Osteoblast (primary cell): ENCODE results near the gene PALM2AKAP2. TPM values are rescaled to one million over a fixed set of nuclear protein-coding genes. Genes with fewer than 3 reads are reported as not detected.

Experiments used
- DNase-seq: peaks from one replicate; pipeline ENCODE4 v3.0.0; 2011; ENCODE audit warnings: low spot score, mixed read lengths; ENCODE audit not compliant: insufficient read length; ENCODE audit errors: missing footprints
- H2AFZ ChIP-seq: 2 replicates; pipeline ENCODE4 v1.6.0; 2011; ENCODE audit warnings: mild to moderate bottlenecking, low read length
- H3K27ac ChIP-seq: 2 replicates; pipeline ENCODE4 v1.5.1; 2011; ENCODE audit warnings: mild to moderate bottlenecking, low read depth, low read length, moderate library complexity
- H3K27me3 ChIP-seq: 2 replicates; pipeline ENCODE4 v1.6.0; 2012; ENCODE audit warnings: mild to moderate bottlenecking, control low read depth, inconsistent platforms, low read length, moderate library complexity; ENCODE audit not compliant: insufficient read depth
- H3K36me3 ChIP-seq: 2 replicates; pipeline ENCODE4 v1.5.1; 2011; ENCODE audit warnings: mild to moderate bottlenecking, low read length, control low read depth, moderate library complexity; ENCODE audit not compliant: insufficient read depth
- H3K4me1 ChIP-seq: 2 replicates; pipeline ENCODE4 v1.5.1; 2011; ENCODE audit warnings: mild to moderate bottlenecking, low read length, control low read depth, moderate library complexity; ENCODE audit not compliant: insufficient read depth
- H3K4me2 ChIP-seq: 2 replicates; pipeline ENCODE4 v1.6.0; 2011; ENCODE audit warnings: mild to moderate bottlenecking, low read length; ENCODE audit not compliant: insufficient read depth
- H3K4me3 ChIP-seq: fragments of 200-600 bp; sonication (generic); 3 replicates; pipeline ENCODE4 v1.5.1; 2012; ENCODE audit warnings: mild to moderate bottlenecking, low read length, inconsistent platforms; ENCODE audit not compliant: insufficient read depth
- H3K79me2 ChIP-seq: 2 replicates; pipeline ENCODE4 v1.6.0; 2012; ENCODE audit warnings: mild to moderate bottlenecking, low read length, control low read depth, inconsistent platforms; ENCODE audit not compliant: insufficient read depth
- H3K9me3 ChIP-seq: 2 replicates; pipeline ENCODE4 v1.5.1; 2011; ENCODE audit warnings: low read depth, low read length, control low read depth
- H4K20me1 ChIP-seq: 2 replicates; pipeline ENCODE4 v1.6.0; 2012; ENCODE audit warnings: mild to moderate bottlenecking, low read length, control low read depth; ENCODE audit not compliant: insufficient read depth
- CTCF ChIP-seq: IDR thresholded peaks from 2 replicates; pipeline ENCODE4 v1.5.1; 2011; ENCODE audit warnings: mild to moderate bottlenecking, low read depth, low read length, moderate library complexity; ENCODE audit errors: extremely low read depth
- total RNA-seq: library from RNA; depleted of rRNA; stranded (reverse); fragments of >200 nt; gene quantifications from 2 replicates; pipeline ENCODE4 v1.2.3, GENCODE V29; 2012

PALM2AKAP2 gene
- total RNA-seq, 1 donor: 25.3 TPM

GRCh38 chr9:109805050-109805449 lies 25.1 kb downstream of the PALM2AKAP2 start:
- peaks cover 61% of the 10 kb centered on the region for H3K79me2 ChIP-seq

GRCh38 chr9:109806506-109807115 lies 26.6 kb downstream of the PALM2AKAP2 start:
- Histone ChIP-seq H3K27me3 (no peaks in the 10 kb centered on the region), H3K79me2 (peaks cover 54% of the 10 kb centered on the region), H3K4me2 (no peak overlapping the region), H3K27ac (peak overlapping the region; percentile 62), H3K9me3 (no peaks in the 10 kb centered on the region), H3K36me3 (no peaks in the 10 kb centered on the region), H3K4me1 (peaks cover 12% of the 10 kb centered on the region), H2AFZ (peak overlapping the region; percentile 17), H4K20me1 (peaks cover 3% of the 10 kb centered on the region), H3K4me3 (no peak overlapping the region)
- no peak for DNase-seq
- no peak for TF ChIP-seq CTCF

More at GRCh38 chr9:109805050-109805449, 25.1 kb downstream of the PALM2AKAP2 start:
- Histone ChIP-seq H3K9me3 (no peaks in the 10 kb centered on the region), H3K4me3 (no peak overlapping the region), H4K20me1 (peaks cover 5% of the 10 kb centered on the region), H3K4me2 (no peak overlapping the region), H3K36me3 (no peaks in the 10 kb centered on the region), H2AFZ (no peak overlapping the region), H3K27ac (no peak overlapping the region), H3K27me3 (no peaks in the 10 kb centered on the region), H3K4me1 (peaks cover 15% of the 10 kb centered on the region)
- no peak for TF ChIP-seq CTCF
- DNase-seq: no peak

- no peak overlapping the region for H3K27ac ChIP-seq
- H4K20me1 ChIP-seq: peaks cover 3% of the 10 kb centered on the region
- TF ChIP-seq CTCF: no peak
- H3K27me3 ChIP-seq: no peaks in the 10 kb centered on the region
- H3K4me3 ChIP-seq: no peak overlapping the region
- no peak overlapping the region for H2AFZ ChIP-seq
- no peak for DNase-seq
- H3K4me2 ChIP-seq: no peak overlapping the region
- peaks cover 26% of the 10 kb centered on the region for H3K4me1 ChIP-seq
- H3K36me3 ChIP-seq: no peaks in the 10 kb centered on the region
- peaks cover 31% of the 10 kb centered on the region for H3K79me2 ChIP-seq
- H3K9me3 ChIP-seq: no peaks in the 10 kb centered on the region
Observed at GRCh38 chr9:109811876-109812275, 31.9 kb downstream of the PALM2AKAP2 start.

- Histone ChIP-seq H3K27ac (no peak overlapping the region), H3K79me2 (peaks cover 31% of the 10 kb centered on the region)
- no peak for DNase-seq
Observed at GRCh38 chr9:109812331-109812730, 32.3 kb downstream of the PALM2AKAP2 start.

More at GRCh38 chr9:109812331-109812730, 32.3 kb downstream of the PALM2AKAP2 start:
- peaks cover 3% of the 10 kb centered on the region for H4K20me1 ChIP-seq
- H3K27me3 ChIP-seq: no peaks in the 10 kb centered on the region
- H3K36me3 ChIP-seq: no peaks in the 10 kb centered on the region
- TF ChIP-seq CTCF: no peak
- H3K4me2 ChIP-seq: no peak overlapping the region
- no peaks in the 10 kb centered on the region for H3K9me3 ChIP-seq
- peaks cover 26% of the 10 kb centered on the region for H3K4me1 ChIP-seq
- H3K4me3 ChIP-seq: no peak overlapping the region
- no peak overlapping the region for H2AFZ ChIP-seq
